Stimulated activated CD4-positive, alpha-beta T cell treated with anti-CD3 and anti-CD28 coated beads, Interleukin-12 subunit alpha, Interleukin-12 subunit beta, amount 100 ng/mL, for 24 hours (primary cell): ENCODE data around the gene SMOC2.

ENCODE experiments used
- DNase-seq, 2 experiments: peaks; one replicate each; pipeline ENCODE4 v3.0.0-alpha.2; 2020; ENCODE audit warnings: low read depth in 2 of 2

SMOC2 gene

DNA sequence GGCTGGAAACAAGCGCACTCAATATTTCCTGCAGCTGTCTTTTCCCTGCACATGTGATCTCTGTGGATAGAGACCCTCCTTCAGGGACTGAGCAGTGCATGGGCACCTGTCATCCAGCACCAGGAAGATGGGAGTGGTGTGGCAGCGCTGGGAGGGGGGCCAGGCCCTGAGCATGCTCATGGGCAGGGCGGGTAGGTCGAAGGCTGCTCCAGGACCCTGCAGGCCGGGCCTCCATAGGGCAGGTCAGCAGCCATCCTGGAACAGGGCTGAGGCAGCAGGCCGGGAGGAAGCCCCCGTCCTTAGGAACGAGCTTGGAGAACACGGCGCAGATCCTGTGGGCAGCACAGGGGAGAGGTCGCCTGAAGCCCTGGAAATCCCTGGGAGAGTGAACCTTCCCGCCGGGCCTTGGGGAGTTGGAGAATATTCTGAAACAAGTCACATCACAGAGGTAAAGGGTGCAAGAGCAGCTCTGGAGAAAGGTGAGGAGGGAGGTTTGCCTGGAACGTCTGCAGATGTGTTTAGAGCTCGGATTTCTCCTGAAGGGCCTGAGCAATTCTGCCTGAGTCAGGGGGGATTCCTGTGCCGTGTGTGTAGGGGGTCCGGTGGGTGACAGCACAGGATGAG, 133.2 kb downstream of the SMOC2 start:
- no peak for DNase-seq

DNA sequence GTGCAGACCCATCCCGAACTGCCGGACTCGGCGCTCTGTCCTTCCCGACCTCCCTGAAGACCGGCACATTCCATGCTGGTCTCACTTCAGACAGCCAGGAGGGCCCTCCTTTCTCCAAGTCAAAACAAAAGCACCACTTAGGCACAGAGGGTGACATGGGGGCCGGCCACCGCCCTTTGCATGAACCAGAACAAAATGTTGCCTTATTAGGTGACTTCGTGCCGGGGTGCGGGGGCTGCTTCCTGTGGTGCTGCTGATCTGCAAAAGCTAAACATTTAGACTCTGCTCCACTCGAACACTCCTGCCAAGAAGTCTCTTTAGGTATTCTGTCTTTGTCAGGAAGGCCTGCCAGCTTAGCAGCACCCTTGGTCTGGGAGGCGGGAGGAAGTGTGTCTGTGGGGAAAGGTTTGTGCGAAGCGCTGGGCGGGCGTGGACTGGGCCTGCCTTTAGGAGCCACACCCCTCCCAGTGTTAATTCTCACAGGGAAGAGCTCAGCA, 133.8 kb downstream of the SMOC2 start:
- no peak for DNase-seq

DNA sequence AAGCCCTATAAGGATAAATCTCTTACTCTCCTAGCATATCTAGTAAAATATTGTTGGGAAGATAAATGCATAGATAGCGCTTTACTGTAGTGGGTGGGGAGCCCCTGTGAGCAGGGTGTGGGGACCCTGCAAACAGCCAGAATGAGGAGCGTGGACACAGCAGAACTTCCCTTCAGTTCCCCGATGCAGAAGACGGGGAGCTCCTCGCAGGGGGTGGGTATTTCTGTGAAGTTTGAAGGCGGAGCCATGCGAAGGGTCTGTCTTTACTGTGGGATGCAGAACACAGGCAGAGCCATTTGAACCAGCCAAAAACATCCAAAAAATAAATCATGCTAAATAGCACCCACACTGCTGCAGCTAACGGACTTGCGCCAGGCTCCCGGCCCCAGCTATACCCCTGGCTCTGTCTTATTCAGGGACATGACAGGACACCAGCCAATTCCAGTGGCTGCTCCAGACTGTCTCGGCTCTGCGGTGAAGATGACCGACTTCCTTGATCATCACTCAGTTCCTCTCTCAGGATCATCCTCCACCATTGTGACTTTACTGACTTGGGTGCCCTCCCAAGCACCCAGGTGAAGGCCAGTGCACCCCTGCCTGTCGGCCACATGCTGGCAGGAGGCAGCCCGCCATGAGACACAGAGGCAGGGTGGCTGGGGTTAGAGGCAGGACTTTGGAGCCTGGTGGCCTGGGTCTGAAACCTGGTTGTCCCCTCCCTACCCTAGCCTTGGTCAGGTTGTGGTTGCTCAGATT, 134.5 kb downstream of the SMOC2 start:
- no peak for DNase-seq

DNA sequence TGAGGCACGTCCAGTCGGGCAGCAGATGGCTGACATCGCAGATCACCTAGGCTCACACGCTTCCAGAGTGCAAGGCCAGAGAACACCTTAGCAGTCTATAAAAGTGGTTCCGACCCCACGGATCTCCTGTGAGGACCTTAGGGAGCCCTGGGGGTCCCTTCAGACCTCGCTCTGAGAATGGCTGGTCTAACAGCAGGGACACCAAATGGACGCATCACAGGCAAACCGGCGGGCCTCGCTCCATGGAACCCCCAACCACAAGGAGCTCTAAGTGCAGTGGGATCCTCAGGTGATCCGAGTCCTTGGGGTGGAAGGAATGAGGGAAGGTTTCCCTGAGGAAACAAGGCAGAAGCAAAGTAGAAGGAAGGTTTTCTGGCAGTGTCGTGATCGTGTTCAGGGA, 135.4 kb downstream of the SMOC2 start:
- DNase-seq = no peak

DNA sequence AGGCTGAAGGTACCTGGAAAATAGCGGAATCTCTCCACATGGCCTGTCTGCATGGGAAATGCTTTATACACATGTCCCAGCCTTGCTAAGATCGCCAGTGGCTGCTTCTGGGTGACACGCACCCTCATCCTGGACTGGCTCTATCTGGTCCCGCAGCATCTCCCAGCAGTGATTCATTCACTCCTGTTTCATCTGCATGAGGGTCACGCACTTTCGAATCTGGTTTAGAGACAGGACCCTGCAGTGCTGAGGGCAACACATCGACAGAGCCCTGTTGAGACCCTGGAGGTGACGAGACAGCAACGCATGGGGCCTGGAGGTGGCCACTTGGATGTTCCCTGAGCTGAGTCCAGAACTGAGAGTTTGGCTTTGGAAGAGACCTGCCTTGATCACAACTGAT, 136.5 kb downstream of the SMOC2 start:
- no peak for DNase-seq

DNA sequence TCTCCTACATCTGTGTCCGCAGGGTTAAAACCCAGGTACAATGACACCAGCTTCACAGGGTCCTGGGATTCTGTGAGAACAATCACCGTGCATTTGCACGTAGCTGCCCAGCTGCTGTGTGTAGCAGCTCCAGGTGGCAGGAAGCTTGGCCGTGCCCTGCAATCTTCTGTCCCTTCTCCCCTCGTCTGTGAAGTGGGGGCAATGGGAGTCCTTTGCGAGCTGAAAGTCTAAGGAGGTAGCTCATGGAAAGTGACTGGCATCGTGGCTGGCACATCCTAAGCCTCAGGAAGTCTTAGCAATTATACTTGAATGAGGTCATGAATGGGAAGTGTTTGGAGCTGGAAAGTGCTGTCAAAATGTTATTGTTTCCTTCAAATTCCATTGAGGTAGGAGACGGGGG, 137.1 kb downstream of the SMOC2 start:
- no peak for DNase-seq

DNA sequence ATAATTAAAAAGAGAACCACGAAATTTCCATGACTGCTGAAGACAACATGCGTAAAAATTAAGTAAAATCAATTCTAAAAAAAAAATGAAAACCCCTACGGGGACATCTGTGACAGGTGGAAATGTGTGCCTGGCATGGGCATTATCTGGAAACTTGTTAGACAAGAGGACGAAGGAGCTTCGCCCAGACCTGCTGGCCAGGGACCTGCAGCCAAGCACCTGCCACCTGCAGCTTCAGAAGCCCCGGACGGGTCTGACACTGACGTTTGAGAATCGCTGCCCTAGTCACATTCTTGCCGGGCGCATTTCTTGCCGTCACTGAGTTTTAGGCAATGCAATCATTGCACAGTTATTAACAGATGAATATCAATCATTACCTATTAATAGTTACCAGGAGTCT, 140.3 kb downstream of the SMOC2 start:
- no peak for DNase-seq

DNA sequence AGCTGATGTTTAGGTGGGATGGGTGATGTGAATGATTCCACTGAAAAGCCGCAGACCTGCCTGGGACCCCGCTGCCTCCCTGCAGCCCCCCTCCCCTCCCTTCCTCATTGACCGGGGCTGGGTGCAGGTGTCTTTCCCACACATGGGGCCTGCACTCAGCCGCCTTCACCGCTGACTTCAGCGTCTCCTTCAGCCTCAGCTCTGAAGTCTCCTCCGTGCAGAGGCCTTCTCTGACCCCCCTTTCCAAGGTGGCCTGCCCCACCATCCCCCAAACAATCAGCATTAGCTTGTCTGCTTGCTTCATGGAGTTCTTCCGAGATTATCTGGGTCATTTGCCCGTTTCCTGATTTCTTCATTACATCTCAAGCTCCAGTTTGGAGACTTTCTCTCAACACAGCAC, 140.7 kb downstream of the SMOC2 start:
- DNase-seq = no peak

DNA sequence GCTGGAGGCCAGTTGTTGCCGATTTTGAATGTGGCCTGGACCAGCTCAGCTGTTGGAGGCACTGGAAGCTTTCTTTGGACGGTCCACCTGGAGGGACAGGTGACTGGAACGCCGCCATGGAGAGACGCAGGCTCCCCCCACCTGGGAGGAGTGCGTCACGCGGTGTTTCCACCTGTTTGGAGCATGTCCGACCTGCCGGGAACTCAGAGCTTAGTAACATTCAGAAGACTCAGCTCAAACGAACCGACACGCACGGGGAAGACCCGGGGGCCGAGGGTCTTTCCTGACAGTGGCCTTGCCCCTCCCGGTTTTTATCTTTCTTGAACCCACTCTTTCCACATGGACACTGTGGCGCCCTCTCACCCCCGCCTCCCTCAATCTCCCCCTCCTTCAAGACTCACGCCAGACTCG, 141.6 kb downstream of the SMOC2 start:
- DNase-seq = no peak

DNA sequence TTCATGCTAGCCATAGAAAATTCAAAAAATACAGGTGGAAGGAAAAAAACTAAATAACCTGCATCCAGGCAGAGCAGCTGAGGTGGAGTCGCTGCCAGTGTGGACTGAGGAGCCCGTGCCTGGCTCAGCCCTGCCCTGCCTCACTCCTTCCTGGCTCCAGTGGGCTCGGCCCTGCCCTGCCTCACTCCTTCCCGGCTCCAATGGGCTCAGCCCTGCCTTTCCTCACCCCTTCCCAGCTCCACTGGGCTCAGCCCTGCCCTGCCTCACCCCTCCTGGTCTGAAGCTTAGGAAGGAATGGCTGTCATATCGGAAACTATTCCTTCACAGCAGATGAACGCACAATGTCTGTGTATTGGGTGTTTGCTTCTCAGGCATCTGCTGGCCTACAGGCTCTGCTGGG, 142.1 kb downstream of the SMOC2 start:
- no peak for DNase-seq

DNA sequence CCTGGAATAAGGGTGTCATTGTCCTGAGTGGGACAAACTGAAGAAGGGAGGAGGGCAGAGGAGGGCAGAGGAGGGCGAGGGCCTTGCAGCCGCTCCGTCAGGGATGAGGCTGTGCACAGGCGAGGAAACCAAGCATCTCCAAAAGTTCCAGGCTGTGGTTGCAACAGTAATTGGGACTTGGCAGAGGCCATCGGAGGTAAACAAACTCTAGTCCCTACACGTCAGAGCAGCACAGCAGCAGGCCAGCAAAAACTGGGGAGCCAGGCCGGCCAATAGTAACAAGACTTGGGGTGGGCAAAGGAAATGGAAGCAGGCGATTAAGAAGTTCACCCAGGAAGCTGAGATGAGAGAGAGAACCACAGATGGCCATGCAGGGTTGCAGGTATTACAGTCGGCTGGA, 142.8 kb downstream of the SMOC2 start:
- DNase-seq = no peak

DNA sequence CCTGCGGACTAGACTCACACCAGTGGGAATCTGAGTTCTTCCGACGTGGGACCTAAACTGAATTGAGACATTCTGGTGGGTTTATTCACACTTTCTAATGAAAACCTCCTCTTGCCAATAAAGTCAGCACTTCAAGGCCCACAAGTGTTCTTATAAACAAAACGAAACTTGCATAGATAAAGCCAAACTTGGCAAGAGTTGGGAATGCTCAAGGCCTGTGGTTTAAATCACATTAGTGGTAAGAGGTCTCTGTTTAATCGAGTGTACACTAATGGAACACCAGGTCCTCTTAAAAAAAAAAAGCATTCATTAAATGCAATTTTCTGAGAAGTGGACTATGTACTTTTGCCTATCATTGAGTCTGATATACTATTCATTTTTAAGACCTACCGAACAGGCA, 143.3 kb downstream of the SMOC2 start:
- no peak for DNase-seq

DNA sequence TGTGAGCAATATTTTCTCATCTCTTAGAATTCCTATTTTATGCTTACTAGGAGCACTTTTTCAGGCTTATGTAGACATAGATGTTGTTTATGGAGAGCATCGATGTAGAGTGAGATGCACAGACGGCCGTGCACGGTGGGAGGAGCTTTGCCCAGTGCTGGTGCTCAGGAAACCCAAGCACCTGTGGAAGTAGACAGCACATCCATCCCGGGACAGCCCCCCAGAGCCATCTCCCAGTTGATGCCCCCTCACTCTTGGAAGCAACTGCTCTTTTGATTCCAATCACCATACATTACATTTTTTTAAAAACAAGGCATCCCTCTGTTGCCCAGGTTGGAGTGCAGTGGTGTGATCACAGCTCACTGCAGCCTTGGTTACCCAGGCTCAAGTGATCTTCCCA, 143.7 kb downstream of the SMOC2 start:
- no peak for DNase-seq

DNA sequence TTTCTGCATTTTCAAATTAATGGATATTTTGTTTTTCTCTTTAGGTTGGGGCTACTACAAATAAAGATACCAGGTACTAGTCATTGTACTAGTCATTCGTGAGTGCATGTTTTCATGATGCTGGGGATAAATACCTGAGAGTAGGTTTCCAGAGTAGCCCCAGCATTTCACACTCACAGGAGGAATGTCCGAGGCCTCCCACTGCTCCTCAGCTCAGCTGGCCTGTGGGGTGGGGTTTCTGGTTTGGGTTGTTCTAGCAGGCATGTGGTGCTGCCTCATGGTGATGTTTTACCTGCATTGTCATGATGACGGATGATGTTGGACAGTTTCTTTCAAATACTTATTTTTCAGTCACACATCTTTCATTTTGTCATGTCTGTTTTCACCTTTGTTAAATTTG, 144.5 kb downstream of the SMOC2 start:
- DNase-seq = no peak

DNA sequence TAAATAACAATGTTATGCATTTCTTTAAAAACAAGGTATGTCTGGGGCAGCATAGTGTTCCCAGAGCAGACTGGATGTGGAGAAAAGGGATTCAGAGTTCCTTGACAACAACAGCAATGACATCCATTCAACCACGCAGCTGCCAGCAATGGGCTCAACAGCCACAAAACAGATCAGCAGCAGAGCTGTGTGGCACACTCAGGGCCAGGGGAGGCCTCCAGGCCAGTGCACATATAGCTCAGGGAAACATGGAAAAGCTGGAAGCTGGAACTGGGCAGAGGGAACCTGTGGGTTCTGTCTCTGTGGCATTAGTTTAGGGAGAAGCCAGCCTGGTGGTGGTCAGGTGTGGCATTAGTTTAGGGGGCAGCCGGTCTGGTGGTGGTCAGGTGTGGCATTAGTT, 148.3 kb downstream of the SMOC2 start:
- DNase-seq = no peak

DNA sequence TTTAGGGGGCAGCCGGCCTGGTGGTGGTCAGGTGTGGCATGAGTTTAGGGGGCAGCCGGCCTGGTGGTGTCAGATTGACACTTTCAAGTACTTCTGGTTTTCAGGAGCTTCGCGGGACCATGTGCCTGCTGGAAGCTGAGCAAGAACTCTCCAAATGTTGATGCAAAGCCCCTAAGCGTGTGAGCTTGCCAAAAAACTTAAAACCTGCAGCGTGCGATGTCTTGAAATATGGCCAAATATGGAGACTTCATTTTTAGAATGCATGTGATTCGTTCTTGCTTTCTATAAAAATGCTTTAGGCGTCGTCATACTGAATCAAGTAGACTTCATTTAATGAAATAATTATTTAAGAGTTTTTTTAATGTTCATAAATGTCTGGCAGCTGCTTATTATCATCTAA, 149.4 kb downstream of the SMOC2 start:
- no peak for DNase-seq

DNA sequence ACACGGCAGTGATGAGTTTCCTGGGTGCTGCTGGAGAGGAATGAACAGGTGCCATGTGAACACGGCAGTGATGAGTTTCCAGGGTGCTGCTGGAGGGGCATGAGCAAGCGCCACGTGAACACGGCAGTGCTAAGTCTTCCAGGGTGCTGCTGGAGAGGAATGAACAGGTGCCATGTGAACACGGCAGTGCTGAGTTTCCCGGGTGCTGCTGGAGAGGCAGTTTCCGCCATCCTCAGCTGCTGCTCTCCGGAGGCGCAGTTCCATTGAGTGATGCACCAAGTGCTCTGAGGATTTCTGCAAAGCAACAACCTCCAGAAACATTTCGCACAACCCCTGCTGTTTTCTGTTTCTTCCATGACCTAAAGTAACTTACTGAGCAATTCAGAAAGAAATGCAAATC, 155.4 kb downstream of the SMOC2 start:
- DNase-seq = no peak

DNA sequence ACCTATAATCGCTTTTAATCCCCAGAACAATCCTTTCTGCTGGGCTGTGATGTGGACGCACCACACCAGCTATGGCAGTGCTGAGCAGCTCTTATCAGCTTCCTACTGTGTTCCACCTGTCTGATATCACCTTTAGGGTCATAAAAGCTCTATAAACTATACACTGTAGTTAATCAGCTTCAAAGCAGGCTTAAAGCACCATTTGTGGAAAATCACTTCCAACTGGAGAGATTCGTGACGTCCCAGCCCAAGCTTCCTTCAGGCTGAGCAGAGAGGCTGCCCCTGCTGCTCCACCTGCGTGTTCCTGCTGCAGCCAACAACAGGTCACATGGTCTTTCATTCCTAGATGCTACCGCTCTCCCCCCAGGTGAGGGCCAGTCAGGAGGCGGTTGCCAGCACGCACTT, 156.5 kb downstream of the SMOC2 start:
- DNase-seq = no peak

DNA sequence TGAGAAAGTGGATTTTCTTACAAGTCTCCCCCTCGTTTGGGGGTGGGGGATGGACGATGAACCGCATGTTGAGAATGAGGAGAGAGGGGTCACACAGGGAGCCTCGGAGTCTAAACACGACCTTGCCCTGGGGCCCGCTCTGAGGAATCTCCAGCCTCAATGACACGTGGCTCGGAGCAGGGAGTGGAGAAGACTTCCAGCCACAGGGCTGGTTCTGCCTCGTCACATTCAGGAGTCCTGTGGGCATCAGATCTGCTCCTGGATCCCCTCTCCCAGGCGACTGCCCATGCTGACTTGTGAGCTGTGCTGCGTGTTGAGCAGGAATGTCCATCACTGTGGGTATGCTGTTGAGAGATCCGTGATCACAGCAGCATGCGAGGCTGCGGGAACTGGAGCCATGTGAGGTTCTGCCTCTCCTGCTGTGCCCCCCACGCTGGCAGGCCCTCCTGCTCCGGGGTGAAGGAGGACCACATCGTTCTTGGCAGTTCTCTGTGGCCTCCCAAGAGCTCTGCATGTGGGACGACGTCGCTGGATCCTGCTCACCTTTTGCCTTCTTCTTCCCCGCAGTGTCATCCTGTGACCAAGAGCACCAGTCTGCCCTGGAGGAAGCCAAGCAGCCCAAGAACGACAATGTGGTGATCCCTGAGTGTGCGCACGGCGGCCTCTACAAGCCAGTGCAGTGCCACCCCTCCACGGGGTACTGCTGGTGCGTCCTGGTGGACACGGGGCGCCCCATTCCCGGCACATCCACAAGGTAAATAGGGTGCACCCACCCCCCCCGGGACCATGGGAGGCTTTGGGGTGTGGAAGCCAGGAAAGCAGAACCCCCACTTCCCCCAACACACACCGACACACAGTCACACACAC, 157.5 kb downstream of the SMOC2 start:
- no peak for DNase-seq

DNA sequence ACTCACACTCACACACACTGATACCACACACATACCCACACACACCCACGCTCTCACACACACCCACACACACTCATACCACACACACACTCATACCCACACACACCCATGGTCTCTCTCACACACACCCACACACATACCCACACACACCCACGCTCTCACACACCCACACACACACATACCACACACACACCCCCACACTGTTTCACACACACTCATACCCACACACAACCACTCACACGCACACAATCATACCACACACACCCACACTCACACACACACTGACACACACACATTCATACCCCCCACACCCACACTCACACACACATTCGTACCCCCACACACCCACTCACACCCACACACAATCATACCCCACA, 158.1 kb downstream of the SMOC2 start:
- no peak for DNase-seq

DNA sequence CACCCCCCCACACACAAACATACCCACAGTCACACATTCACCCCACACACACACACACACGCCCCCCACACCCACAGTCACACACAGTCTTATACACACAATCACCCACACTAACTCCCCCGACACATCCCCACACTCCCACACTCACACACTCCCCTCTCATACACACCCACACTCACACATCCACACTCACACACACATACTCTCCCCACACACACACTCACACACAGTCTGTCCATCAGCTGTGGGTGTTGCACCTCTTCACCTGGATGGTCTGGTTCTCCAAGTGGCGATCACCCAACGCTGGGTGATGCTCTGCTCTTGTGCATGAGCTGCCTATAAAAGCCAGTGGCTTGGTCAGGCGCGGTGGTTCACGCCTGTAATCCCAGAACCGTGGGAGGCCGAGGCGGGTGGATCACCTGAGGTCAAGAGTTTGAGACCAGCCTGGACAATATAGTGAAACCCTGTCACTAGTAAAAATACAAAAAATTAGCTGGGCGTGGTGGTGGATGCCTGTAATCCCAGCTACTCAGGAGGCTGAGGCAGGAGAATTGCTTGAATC, 158.9 kb downstream of the SMOC2 start:
- DNase-seq = no peak

DNA sequence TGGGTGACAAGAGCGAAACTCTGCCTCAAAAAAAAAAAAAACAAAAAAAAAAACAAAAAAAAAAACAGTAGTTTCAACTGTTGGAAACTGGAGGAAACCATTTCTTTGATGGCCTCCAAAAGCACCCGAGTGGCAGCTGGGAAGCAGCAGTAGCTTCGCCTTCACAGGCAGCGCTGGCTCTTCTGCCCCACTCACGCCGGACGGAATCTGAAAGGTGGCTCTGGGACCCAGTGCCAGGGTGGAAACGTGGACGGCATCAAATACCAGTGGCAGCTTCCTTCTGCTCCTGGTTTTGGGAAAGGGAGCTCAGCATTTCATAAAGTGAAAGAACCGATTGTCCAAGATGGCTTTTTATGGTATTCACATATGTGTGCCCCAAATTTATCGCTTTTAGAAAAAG, 159.4 kb downstream of the SMOC2 start:
- no peak for DNase-seq
